Caco-2 (cell line): Measurements from ENCODE around the gene GNA14. TPM values are rescaled to one million over a fixed set of nuclear protein-coding genes. Genes with fewer than 3 reads are reported as not detected.

ENCODE experiments used
- BruUV-seq: library from RNA; stranded (reverse); fragments of 400-500 nt; replicated peaks from 2 replicates; lab custom pipeline; 2021; lab: Mats Ljungman, UMichigan
- CTCF ChIA-PET: fragments of 300-600 bp; sonication (Branson Sonifier 250); formaldehyde crosslinking; loops from one replicate; lab custom pipeline; 2022; ENCODE audit warnings: antibody characterized with exemption; lab: Charles Lee
- POLR2A ChIA-PET: fragments of 300-600 bp; sonication (Branson Sonifier 250); formaldehyde crosslinking; loops from one replicate; lab custom pipeline; 2022; ENCODE audit warnings: antibody characterized with exemption; lab: Charles Lee
- DNase-seq, 2 experiments: peaks; one replicate each; pipeline versions ENCODE4 v3.0.0 to v3.0.0-alpha.2; 2020 to 2022
- H3K27me3 ChIP-seq: replicated peaks from 2 replicates; pipeline ENCODE4 v1.6.0; 2011; ENCODE audit warnings: low read length; ENCODE audit not compliant: control insufficient read depth, insufficient read depth
- H3K36me3 ChIP-seq: 2 replicates; pipeline ENCODE4 v1.5.1; 2011; ENCODE audit warnings: low read length; ENCODE audit not compliant: control insufficient read depth, insufficient read depth
- H3K4me1 ChIP-seq: fragments of 250-450 bp; sonication (Bioruptor Pico); 2 replicates; pipeline ENCODE4 v1.5.1; 2020; ENCODE audit warnings: mild to moderate bottlenecking
- H3K4me3 ChIP-seq: 2 replicates; pipeline ENCODE4 v1.5.1; 2011; ENCODE audit warnings: low read depth, mild to moderate bottlenecking, control low read depth, low read length
- H3K9me3 ChIP-seq: fragments of 250-450 bp; sonication (Bioruptor Pico); 2 replicates; pipeline ENCODE4 v1.5.1; 2020; ENCODE audit warnings: mild to moderate bottlenecking, moderate library complexity
- H3K27ac Mint-ChIP-seq: one replicate; pipeline ENCODE4 v1.8.0; 2022; ENCODE audit warnings: mixed read lengths; ENCODE audit not compliant: unreplicated experiment
- H3K27me3 Mint-ChIP-seq: one replicate; pipeline ENCODE4 v1.8.0; 2022; ENCODE audit warnings: mixed read lengths; ENCODE audit not compliant: insufficient read depth, unreplicated experiment
- H3K36me3 Mint-ChIP-seq: one replicate; pipeline ENCODE4 v1.8.0; 2022; ENCODE audit warnings: mild to moderate bottlenecking, mixed read lengths; ENCODE audit not compliant: insufficient read depth, unreplicated experiment
- H3K4me1 Mint-ChIP-seq: one replicate; pipeline ENCODE4 v1.8.0; 2022; ENCODE audit warnings: low read depth, mixed read lengths; ENCODE audit not compliant: unreplicated experiment
- H3K4me3 Mint-ChIP-seq: one replicate; pipeline ENCODE4 v1.8.0; 2022; ENCODE audit warnings: mild to moderate bottlenecking, moderate library complexity, mixed read lengths; ENCODE audit not compliant: unreplicated experiment
- H3K9me3 Mint-ChIP-seq: one replicate; pipeline ENCODE4 v1.8.0; 2022; ENCODE audit warnings: mixed read lengths; ENCODE audit not compliant: unreplicated experiment
- intact Hi-C: fragments of 100-400 bp; cut with micrococcal nuclease; formaldehyde crosslinking; loops from one replicate; pipeline ENCODE4 v1.10.0; 2022; ENCODE audit not compliant: unreplicated experiment
- total RNA-seq: library from RNA; stranded (reverse); gene quantifications from 2 replicates; pipeline ENCODE4 v1.2.3, GENCODE V29; 2022
- TF ChIP-seq, protein P1 (sequence below), 2 experiments: fragments of 200-600 bp in 1 of 2; IDR thresholded peaks; 1 replicate in 1 of 2; 2 replicates in 1 of 2; pipeline versions ENCODE4 v1.5.1 to v1.8.0; 2011 to 2022; ENCODE audit warnings: antibody characterized with exemption in 1 of 2, control low read depth in 1 of 2, inconsistent platforms in 1 of 2, low read depth in 1 of 2, low read length in 1 of 2, mild to moderate bottlenecking in 1 of 2, moderate library complexity in 1 of 2; ENCODE audit not compliant: insufficient read depth in 1 of 2, severe bottlenecking in 1 of 2, unreplicated experiment in 1 of 2

The GNA14 gene
- total RNA-seq, 1 experiment from 2014 or later, result not detected

DNA sequence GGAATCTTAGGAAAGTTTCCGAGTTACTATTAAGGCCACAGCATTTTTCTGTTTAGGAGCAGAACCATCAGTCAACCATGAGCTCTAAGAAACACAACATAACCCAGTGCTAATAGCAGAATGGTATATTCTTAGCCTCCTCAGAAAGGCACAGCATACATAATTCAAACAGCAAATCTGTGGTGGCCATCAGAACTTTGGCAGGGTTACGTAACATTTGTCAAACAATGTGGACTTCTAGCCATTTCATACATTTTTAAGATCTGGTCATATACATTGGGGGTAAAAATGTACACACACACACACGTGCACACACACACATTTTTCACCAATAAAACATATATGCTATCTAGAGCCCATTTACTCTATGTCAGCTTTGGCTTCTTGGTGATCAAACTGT is 225.2 kb downstream of the GNA14 start:
- DNase-seq, result no peak
- H3K9me3 ChIP-seq, result no peaks in the 10 kb centered on the region
- no TSS peak for BruUV-seq
- H3K27me3 ChIP-seq, result no peaks in the 10 kb centered on the region
- Mint-ChIP-seq H3K27ac (no peak overlapping the region), H3K36me3 (peaks cover 7% of the 10 kb centered on the region), H3K4me1 (no peaks in the 10 kb centered on the region), H3K27me3 (no peaks in the 10 kb centered on the region), H3K4me3 (no peak overlapping the region), H3K9me3 (no peaks in the 10 kb centered on the region)
- ChIA-PET CTCF (no interaction called here), POLR2A (no interaction called here)
- intact Hi-C loops, result no loop called here
- no peaks in the 10 kb centered on the region for H3K4me1 ChIP-seq
- no peak overlapping the region for H3K4me3 ChIP-seq
- no peaks in the 10 kb centered on the region for H3K36me3 ChIP-seq
- TF ChIP-seq, protein P1, sequence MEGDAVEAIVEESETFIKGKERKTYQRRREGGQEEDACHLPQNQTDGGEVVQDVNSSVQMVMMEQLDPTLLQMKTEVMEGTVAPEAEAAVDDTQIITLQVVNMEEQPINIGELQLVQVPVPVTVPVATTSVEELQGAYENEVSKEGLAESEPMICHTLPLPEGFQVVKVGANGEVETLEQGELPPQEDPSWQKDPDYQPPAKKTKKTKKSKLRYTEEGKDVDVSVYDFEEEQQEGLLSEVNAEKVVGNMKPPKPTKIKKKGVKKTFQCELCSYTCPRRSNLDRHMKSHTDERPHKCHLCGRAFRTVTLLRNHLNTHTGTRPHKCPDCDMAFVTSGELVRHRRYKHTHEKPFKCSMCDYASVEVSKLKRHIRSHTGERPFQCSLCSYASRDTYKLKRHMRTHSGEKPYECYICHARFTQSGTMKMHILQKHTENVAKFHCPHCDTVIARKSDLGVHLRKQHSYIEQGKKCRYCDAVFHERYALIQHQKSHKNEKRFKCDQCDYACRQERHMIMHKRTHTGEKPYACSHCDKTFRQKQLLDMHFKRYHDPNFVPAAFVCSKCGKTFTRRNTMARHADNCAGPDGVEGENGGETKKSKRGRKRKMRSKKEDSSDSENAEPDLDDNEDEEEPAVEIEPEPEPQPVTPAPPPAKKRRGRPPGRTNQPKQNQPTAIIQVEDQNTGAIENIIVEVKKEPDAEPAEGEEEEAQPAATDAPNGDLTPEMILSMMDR (IDR thresholded peaks at IDR 0.05; ENCODE audit: insufficient read depth in 1 of 2, low read depth in 1 of 2, low read length in 1 of 2, severe bottlenecking in 1 of 2, unreplicated experiment in 1 of 2), result no peak

GRCh38 chr9:77421506-77422265 is 226.4 kb downstream of the GNA14 start:
- Mint-ChIP-seq H3K36me3 (peaks cover 7% of the 10 kb centered on the region), H3K4me3 (no peak overlapping the region), H3K27me3 (no peaks in the 10 kb centered on the region), H3K27ac (no peak overlapping the region), H3K9me3 (no peaks in the 10 kb centered on the region), H3K4me1 (no peaks in the 10 kb centered on the region)
- H3K9me3 ChIP-seq, result no peaks in the 10 kb centered on the region
- ChIA-PET CTCF (no interaction called here), POLR2A (no interaction called here)
- intact Hi-C loops, result no loop called here
- H3K4me1 ChIP-seq, result no peaks in the 10 kb centered on the region
- no peaks in the 10 kb centered on the region for H3K27me3 ChIP-seq
- TF ChIP-seq, protein P1 (IDR thresholded peaks at IDR 0.05; ENCODE audit: insufficient read depth in 1 of 2, low read depth in 1 of 2, low read length in 1 of 2, severe bottlenecking in 1 of 2, unreplicated experiment in 1 of 2), result no peak
- no peak overlapping the region for H3K4me3 ChIP-seq
- DNase-seq, result no peak
- no peaks in the 10 kb centered on the region for H3K36me3 ChIP-seq
- no TSS peak for BruUV-seq

- ChIA-PET POLR2A (no interaction called here), CTCF (no interaction called here)
- TF ChIP-seq, protein P1 (IDR thresholded peaks at IDR 0.05; ENCODE audit: insufficient read depth in 1 of 2, low read depth in 1 of 2, low read length in 1 of 2, severe bottlenecking in 1 of 2, unreplicated experiment in 1 of 2), result no peak
- Histone ChIP-seq H3K27me3 (no peaks in the 10 kb centered on the region), H3K4me1 (no peaks in the 10 kb centered on the region), H3K4me3 (no peak overlapping the region), H3K36me3 (no peaks in the 10 kb centered on the region), H3K9me3 (no peaks in the 10 kb centered on the region)
- Mint-ChIP-seq H3K4me1 (no peaks in the 10 kb centered on the region), H3K27ac (no peak overlapping the region), H3K36me3 (peaks cover 7% of the 10 kb centered on the region), H3K9me3 (no peaks in the 10 kb centered on the region), H3K4me3 (no peak overlapping the region), H3K27me3 (no peaks in the 10 kb centered on the region)
- DNase-seq, result no peak
- intact Hi-C loops, result no loop called here
- BruUV-seq, result no TSS peak
Measured at GRCh38 chr9:77420641-77421040, 227.5 kb downstream of the GNA14 start.
